HepG2 (cell line): ENCODE measurements around the gene MRPL20. TPM values are rescaled to one million over a fixed set of nuclear protein-coding genes. Genes with fewer than 3 reads are reported as not detected.

Experiments
- ARNT2 ChIP-seq: sonication (generic); formaldehyde crosslinking; IDR thresholded peaks from 2 replicates; pipeline ENCODE4 v1.8.0; 2022; ENCODE audit warnings: mild to moderate bottlenecking, low read depth, missing genetic modification reagents, moderate library complexity
- CSRNP1 ChIP-seq: sonication (generic); formaldehyde crosslinking; IDR thresholded peaks from 2 replicates; pipeline ENCODE4 v1.8.1; 2023; ENCODE audit warnings: mild to moderate bottlenecking, missing genetic modification reagents
- DNMT3B ChIP-seq: conservative IDR thresholded peaks from 2 replicates; pipeline ENCODE4 v1.6.1; 2016; ENCODE audit warnings: missing biosample characterization, control low read depth
- HMG20B ChIP-seq: conservative IDR thresholded peaks from 2 replicates; pipeline ENCODE4 v1.6.1; 2016; ENCODE audit warnings: missing genetic modification reagents, missing compliant biosample characterization
- HOMEZ ChIP-seq: IDR thresholded peaks from 2 replicates; pipeline ENCODE4 v1.6.1; 2016; ENCODE audit warnings: low read depth
- MYC ChIP-seq: sonication (generic); formaldehyde crosslinking; IDR thresholded peaks from 2 replicates; pipeline ENCODE4 v1.9.0; 2021; ENCODE audit warnings: missing genetic modification reagents, borderline replicate concordance
- REL ChIP-seq: sonication (generic); formaldehyde crosslinking; conservative IDR thresholded peaks from 2 replicates; pipeline ENCODE4 v1.8.0; 2022; ENCODE audit warnings: mild to moderate bottlenecking, missing genetic modification reagents, moderate library complexity
- SOX13 ChIP-seq, 3 experiments: fragments of 450-650 bp in 1 of 3; sonication (generic) in 1 of 3; formaldehyde crosslinking in 1 of 3; IDR thresholded peaks in 2 of 3; conservative IDR thresholded peaks in 1 of 3; 2 replicates each; pipeline versions ENCODE4 v1.5.0 to v1.6.1; 2016 to 2020; ENCODE audit warnings: antibody characterized with exemption in 1 of 3, mild to moderate bottlenecking in 1 of 3, missing compliant biosample characterization in 1 of 3, missing genetic modification reagents in 1 of 3, moderate library complexity in 1 of 3
- ZBTB20 ChIP-seq: sonication (generic); formaldehyde crosslinking; IDR thresholded peaks from 2 replicates; pipeline ENCODE4 v1.8.1; 2023; ENCODE audit warnings: missing genetic modification reagents, low read depth, mild to moderate bottlenecking, borderline replicate concordance
- ZNF501 ChIP-seq: sonication (generic); formaldehyde crosslinking; IDR thresholded peaks from 2 replicates; pipeline ENCODE4 v1.5.1; 2020; ENCODE audit warnings: mild to moderate bottlenecking, moderate library complexity, missing genetic modification reagents
- ZNF678 ChIP-seq: sonication (generic); formaldehyde crosslinking; IDR thresholded peaks from 2 replicates; pipeline ENCODE4 v1.4.0; 2020; ENCODE audit warnings: mild to moderate bottlenecking, missing genetic modification reagents
- ZSCAN9 ChIP-seq: IDR thresholded peaks from 2 replicates; pipeline ENCODE4 v1.6.1; 2016; ENCODE audit warnings: borderline replicate concordance
- polyA plus RNA-seq, 8 experiments: library from polyadenylated mRNA; depleted of rRNA in 3 of 8; stranded (reverse) in 7 of 8; unstranded in 1 of 8; fragments of >200 nt; fragmentation: Illumina TruSeq in 4 of 8; extraction: Trizol in 4 of 8; gene quantifications; 2 replicates each; pipeline versions ENCODE4 v1.2.1 to v1.2.3, GENCODE V29; 2011 to 2016; ENCODE audit warnings: low read depth in 4 of 8, missing spikeins in 1 of 8, mixed read lengths in 1 of 8; ENCODE audit not compliant: insufficient read depth in 1 of 8
- total RNA-seq, 5 experiments: library from RNA; depleted of rRNA; stranded (reverse); fragments of >200 nt; fragmentation: Illumina TruSeq; extraction: Trizol; gene quantifications; 2 replicates each; pipeline ENCODE4 v1.2.3, GENCODE V29; 2016; ENCODE audit warnings: low read depth in 1 of 5
- TF ChIP-seq, protein P1 (sequence below): sonication (generic); formaldehyde crosslinking; IDR thresholded peaks from 2 replicates; pipeline ENCODE4 v1.8.0; 2022; ENCODE audit warnings: mild to moderate bottlenecking, missing genetic modification reagents, borderline replicate concordance
- TF ChIP-seq, protein P2 (sequence below): sonication (generic); formaldehyde crosslinking; IDR thresholded peaks from 2 replicates; pipeline ENCODE4 v1.5.0; 2020; ENCODE audit warnings: mild to moderate bottlenecking, missing genetic modification reagents, moderate library complexity
- TF ChIP-seq, protein P3 (sequence below): sonication (generic); formaldehyde crosslinking; IDR thresholded peaks from 2 replicates; pipeline ENCODE4 v1.5.1; 2020; ENCODE audit warnings: mild to moderate bottlenecking, moderate library complexity, missing genetic modification reagents
- TF ChIP-seq, protein P4 (sequence below): sonication (generic); formaldehyde crosslinking; IDR thresholded peaks from 2 replicates; pipeline ENCODE4 v1.8.0; 2022; ENCODE audit warnings: mild to moderate bottlenecking, missing genetic modification reagents, moderate library complexity
- TF ChIP-seq, protein P5 (sequence below): sonication (generic); formaldehyde crosslinking; IDR thresholded peaks from 2 replicates; pipeline ENCODE4 v1.9.0; 2022; ENCODE audit warnings: low read depth, missing genetic modification reagents

Gene MRPL20
- total and polyA plus RNA-seq, 2 of the 13 experiments (the other 11 are each of a cell fraction or from before 2014, with no cell fraction given), result 59.2 to 127 TPM

DNA sequence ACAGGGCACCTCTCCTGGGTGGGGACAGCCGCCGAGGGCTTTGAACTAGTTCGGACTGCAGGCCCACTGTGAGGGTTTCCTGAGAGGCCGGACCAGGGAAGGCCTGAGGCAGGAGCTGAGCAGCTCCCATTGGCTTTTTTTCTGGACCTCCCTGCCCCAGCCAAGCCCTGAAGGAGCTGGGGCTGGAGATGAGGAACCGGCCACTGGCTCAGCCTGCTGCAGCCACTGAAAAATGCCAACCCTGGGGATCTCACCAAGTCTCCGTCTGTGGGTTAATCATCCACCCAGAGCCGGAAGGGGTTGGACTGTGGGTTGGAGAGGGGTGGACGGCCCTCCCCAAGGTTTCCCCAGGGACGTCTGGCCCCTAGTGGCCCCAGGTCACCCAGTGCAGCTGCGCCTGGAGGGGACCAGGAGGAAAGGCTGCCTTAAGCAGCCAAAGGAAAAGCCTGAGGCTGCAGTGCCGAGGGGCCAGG lies 30.8 kb upstream of the MRPL20 start (continued):
- TF ChIP-seq, protein P1, sequence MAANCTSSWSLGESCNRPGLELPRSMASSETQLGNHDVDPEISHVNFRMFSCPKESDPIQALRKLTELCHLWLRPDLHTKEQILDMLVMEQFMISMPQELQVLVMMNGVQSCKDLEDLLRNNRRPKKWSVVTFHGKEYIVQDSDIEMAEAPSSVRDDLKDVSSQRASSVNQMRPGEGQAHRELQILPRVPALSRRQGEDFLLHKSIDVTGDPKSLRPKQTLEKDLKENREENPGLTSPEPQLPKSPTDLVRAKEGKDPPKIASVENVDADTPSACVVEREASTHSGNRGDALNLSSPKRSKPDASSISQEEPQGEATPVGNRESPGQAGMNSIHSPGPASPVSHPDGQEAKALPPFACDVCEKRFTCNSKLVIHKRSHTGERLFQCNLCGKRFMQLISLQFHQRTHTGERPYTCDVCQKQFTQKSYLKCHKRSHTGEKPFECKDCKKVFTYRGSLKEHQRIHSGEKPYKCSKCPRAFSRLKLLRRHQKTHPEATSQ (CRISPR knock-in tag), result no peak
- 0 out of 2 replicates have a peak, but pooled peaks have one; percentile 47 for TF ChIP-seq ZNF501 (CRISPR knock-in tag)
- no peak for TF ChIP-seq ZBTB20 (CRISPR knock-in tag)
- TF ChIP-seq ZNF678, result no peak
- TF ChIP-seq, protein P2, sequence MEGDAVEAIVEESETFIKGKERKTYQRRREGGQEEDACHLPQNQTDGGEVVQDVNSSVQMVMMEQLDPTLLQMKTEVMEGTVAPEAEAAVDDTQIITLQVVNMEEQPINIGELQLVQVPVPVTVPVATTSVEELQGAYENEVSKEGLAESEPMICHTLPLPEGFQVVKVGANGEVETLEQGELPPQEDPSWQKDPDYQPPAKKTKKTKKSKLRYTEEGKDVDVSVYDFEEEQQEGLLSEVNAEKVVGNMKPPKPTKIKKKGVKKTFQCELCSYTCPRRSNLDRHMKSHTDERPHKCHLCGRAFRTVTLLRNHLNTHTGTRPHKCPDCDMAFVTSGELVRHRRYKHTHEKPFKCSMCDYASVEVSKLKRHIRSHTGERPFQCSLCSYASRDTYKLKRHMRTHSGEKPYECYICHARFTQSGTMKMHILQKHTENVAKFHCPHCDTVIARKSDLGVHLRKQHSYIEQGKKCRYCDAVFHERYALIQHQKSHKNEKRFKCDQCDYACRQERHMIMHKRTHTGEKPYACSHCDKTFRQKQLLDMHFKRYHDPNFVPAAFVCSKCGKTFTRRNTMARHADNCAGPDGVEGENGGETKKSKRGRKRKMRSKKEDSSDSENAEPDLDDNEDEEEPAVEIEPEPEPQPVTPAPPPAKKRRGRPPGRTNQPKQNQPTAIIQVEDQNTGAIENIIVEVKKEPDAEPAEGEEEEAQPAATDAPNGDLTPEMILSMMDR (CRISPR knock-in tag), result peak; percentile 84
- TF ChIP-seq, protein P3, sequence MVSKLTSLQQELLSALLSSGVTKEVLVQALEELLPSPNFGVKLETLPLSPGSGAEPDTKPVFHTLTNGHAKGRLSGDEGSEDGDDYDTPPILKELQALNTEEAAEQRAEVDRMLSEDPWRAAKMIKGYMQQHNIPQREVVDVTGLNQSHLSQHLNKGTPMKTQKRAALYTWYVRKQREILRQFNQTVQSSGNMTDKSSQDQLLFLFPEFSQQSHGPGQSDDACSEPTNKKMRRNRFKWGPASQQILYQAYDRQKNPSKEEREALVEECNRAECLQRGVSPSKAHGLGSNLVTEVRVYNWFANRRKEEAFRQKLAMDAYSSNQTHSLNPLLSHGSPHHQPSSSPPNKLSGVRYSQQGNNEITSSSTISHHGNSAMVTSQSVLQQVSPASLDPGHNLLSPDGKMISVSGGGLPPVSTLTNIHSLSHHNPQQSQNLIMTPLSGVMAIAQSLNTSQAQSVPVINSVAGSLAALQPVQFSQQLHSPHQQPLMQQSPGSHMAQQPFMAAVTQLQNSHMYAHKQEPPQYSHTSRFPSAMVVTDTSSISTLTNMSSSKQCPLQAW (CRISPR knock-in tag), result peak; percentile 100
- no peak for TF ChIP-seq CSRNP1 (CRISPR knock-in tag)
- peak; percentile 27; the same call in 1 of the 2 replicates for TF ChIP-seq ZSCAN9
- TF ChIP-seq HMG20B (CRISPR knock-in tag), result 0 out of 2 replicates have a peak, but pooled peaks have one; percentile 22
- no peak for TF ChIP-seq ARNT2 (CRISPR knock-in tag)
- no peak for TF ChIP-seq REL
- TF ChIP-seq SOX13 (IDR thresholded peaks at IDR 0.05), result no peak
- TF ChIP-seq SOX13 (CRISPR knock-in tag; conservative IDR thresholded peaks at IDR 0.05 in 1 of 2, IDR thresholded peaks at IDR 0.05 in 1 of 2), result peak in 1 of 2 experiments; percentile 52; a peak in 1 of 4 replicates
- peak; percentile 37; the same call in 1 of the 2 replicates for TF ChIP-seq MYC (CRISPR knock-in tag)
- TF ChIP-seq, protein P4, sequence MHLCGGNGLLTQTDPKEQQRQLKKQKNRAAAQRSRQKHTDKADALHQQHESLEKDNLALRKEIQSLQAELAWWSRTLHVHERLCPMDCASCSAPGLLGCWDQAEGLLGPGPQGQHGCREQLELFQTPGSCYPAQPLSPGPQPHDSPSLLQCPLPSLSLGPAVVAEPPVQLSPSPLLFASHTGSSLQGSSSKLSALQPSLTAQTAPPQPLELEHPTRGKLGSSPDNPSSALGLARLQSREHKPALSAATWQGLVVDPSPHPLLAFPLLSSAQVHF, result no peak
- 0 out of 2 replicates have a peak, but pooled peaks have one; percentile 32 for TF ChIP-seq DNMT3B (CRISPR knock-in tag)
- peak; percentile 62; the same call in 1 of the 2 replicates for TF ChIP-seq HOMEZ (CRISPR knock-in tag)
- TF ChIP-seq, protein P5, sequence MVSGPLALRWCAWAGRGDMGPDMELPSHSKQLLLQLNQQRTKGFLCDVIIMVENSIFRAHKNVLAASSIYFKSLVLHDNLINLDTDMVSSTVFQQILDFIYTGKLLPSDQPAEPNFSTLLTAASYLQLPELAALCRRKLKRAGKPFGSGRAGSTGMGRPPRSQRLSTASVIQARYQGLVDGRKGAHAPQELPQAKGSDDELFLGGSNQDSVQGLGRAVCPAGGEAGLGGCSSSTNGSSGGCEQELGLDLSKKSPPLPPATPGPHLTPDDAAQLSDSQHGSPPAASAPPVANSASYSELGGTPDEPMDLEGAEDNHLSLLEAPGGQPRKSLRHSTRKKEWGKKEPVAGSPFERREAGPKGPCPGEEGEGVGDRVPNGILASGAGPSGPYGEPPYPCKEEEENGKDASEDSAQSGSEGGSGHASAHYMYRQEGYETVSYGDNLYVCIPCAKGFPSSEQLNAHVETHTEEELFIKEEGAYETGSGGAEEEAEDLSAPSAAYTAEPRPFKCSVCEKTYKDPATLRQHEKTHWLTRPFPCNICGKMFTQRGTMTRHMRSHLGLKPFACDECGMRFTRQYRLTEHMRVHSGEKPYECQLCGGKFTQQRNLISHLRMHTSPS (CRISPR knock-in tag), result peak; percentile 50; the same call in 1 of the 2 replicates
